Measurements from ENCODE around the gene IRX5.
A peak's percentile ranks its signal among the peaks of the same experiment; 100 is the strongest.

IRX5 gene

GRCh38 chr16:54928411-54929089, 2.1 kb upstream of the IRX5 start:
- peak; percentile 38 for DNase-seq (ENCODE audit: low spot score)
- TF ChIP-seq CTCF (IDR thresholded peaks at IDR 0.05; ENCODE audit: borderline replicate concordance, control extremely low read depth, extremely low read depth, insufficient read depth, missing control alignments) = no peak
- in situ Hi-C loops (cut with MboI; ENCODE audit: low sequenced_read_pairs, unreplicated experiment) = loop anchor here (25.0 kb wide), 1 partner anchor 641 kb away; the partner anchor contains the start of gene IRX3

DNA sequence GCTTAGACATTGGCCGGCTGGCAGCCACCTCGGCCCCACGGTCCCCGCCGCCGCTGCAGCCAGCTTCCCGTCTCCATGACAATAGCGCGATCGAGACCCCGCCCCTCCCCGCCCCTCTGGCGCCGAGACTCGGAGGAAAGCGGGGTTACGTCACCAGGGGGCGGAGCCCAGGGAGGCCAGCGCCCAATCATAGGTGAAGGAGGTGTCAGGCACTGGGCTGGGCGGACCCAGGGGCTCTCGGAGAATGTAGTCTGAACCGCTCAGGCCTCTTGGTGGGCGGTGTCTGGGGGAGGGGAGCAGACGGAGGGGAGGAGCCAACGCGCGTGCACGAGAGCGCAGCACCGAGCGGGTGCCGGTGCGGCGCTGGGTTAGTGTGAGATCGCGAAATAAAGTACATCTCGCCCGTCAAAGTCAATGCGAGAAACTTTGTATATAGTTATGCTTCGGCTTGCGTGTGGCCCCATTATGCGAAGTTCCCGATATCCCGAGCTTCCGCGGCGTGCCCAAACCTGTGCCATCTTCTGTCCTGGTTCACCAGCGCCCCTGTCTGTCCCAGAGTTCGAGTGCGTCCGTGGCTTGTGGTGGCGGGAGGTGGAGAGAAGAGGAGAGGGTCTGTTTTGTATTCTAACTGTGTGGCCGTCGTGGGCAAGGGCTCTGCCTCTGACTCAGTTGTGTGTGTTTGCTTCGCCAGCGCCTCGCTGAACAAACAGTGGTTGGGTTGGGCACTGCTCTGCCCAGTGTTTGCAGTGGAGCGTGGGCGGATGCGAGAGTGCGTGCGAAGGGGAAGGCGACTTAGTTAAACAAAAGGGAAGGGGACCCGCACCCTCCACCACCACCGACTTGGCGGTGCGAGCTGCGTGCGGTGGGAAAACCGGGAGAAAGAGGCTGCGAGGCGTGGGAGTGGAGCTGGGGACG, 1.3 kb upstream of the IRX5 start:
- DNase-seq (ENCODE audit: low spot score) = peak; percentile 86
- in situ Hi-C loops (cut with MboI; ENCODE audit: low sequenced_read_pairs, unreplicated experiment) = loop anchor here (25.0 kb wide), 1 partner anchor 642 kb away; the partner anchor contains the start of gene IRX3
- no peak for TF ChIP-seq CTCF (IDR thresholded peaks at IDR 0.05; ENCODE audit: borderline replicate concordance, control extremely low read depth, extremely low read depth, insufficient read depth, missing control alignments)

GRCh38 chr16:54930869-54931119, 129 bp downstream of the IRX5 start:
- in situ Hi-C loops (cut with MboI; ENCODE audit: low sequenced_read_pairs, unreplicated experiment) = loop anchor here (25.0 kb wide), 1 partner anchor 643 kb away; the partner anchor contains the start of gene IRX3
- DNase-seq (ENCODE audit: low spot score) = no peak
- no peak for TF ChIP-seq CTCF (IDR thresholded peaks at IDR 0.05; ENCODE audit: borderline replicate concordance, control extremely low read depth, extremely low read depth, insufficient read depth, missing control alignments)

DNA sequence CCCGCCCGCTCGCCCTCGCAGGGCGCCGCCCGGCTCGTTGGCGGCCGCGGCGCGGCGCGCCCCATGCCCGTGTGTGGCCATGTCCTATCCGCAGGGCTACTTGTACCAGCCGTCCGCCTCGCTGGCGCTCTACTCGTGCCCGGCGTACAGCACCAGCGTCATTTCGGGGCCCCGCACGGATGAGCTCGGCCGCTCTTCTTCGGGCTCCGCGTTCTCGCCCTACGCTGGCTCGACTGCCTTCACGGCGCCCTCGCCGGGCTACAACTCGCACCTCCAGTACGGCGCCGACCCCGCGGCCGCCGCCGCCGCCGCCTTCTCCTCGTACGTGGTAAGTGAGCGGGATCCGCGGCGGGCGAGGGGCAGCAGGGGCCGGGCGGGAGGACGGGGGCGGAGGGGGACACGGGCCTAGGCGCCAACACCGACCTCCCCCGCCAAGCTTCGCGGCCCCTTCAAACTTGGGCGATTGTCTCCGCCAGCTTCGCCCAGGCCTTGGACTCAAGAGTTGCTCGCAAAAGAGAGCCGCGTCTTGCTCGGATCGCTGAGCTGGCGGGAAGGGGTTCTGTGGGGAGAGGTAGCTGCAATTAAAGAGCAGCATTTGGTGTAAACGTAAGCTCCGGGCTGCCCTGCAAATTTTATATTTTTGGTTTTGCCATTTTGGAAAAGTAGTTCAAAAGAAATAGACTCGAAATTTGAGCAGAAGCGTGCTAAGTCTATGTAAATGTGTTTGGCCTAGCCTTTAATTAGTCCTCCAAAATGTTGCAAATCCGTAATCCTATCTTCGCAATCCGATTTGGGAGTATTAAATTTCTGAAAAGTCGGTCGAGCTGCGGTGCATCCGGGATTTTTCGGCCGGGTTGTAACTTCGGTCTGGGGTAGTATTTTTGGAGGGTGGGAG, 702 bp downstream of the IRX5 start:
- peak; percentile 21 for DNase-seq (ENCODE audit: low spot score)
- no peak for TF ChIP-seq CTCF (IDR thresholded peaks at IDR 0.05; ENCODE audit: borderline replicate concordance, control extremely low read depth, extremely low read depth, insufficient read depth, missing control alignments)
- in situ Hi-C loops (cut with MboI; ENCODE audit: low sequenced_read_pairs, unreplicated experiment) = loop anchor here (25.0 kb wide), 1 partner anchor 644 kb away; the partner anchor contains the start of gene IRX3

GRCh38 chr16:54932021-54932660, 1.5 kb downstream of the IRX5 start:
- in situ Hi-C loops (cut with MboI; ENCODE audit: low sequenced_read_pairs, unreplicated experiment) = loop anchor here (25.0 kb wide), 1 partner anchor 645 kb away; the partner anchor contains the start of gene IRX3
- peak; percentile 26 for DNase-seq (ENCODE audit: low spot score)
- TF ChIP-seq CTCF (IDR thresholded peaks at IDR 0.05; ENCODE audit: borderline replicate concordance, control extremely low read depth, extremely low read depth, insufficient read depth, missing control alignments) = no peak

Data from GM13976 (cell line).